NCI-H2196 treated with DMSO at 0.1 percent for 48 hours (cell line): ENCODE data around the gene KAT14.
"Not testable (repeated sequence)": the region's sequence is repeated elsewhere in the genome, so short reads cannot be mapped to it uniquely, and the experiment has no call there.

Experiments used
- DNase-seq: peaks from one replicate; lab custom pipeline; 2025; ENCODE audit not compliant: unreplicated experiment; lab: John Stamatoyannopoulos, UW

The KAT14 gene

DNA sequence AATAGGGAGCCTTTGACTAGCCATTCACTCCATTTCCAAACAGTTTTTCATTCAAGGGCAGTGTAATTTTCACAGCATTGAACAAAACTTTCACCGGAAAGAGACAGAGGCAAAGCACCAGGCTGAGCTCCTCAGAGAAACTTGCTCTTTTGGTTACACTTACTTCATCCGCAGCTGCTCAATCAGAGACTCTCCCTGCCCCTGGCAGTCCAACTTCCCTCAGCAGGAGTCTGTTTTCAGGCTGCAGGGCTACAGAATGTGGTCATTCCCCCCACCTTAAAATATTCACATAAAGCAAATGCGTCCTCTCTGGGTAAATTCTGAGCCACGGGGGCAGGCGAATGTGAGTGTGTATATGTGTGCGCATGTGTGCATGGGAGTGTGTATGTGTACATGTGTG lies 80.6 kb downstream of the KAT14 start:
- no peak for DNase-seq

DNA sequence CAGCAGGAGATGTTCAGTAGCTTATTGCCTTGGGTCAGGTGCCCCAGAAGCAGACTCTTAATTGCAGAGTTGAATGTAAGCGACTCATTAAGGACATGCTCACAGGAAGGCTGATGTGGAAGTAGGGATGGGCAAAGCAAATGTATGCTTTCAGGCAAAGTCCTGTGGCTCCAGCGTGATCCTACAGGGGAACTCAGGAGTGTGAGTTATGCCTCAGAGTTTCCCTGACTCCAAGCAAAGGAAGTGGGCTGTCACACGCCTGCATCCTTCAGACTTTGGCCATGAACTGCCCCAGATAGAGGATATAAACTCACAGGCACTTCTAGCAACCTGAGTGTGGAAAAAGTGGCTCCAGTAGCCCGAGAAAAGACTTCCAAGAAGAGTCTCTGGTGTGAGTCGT lies 85.7 kb downstream of the KAT14 start:
- DNase-seq: no peak

DNA sequence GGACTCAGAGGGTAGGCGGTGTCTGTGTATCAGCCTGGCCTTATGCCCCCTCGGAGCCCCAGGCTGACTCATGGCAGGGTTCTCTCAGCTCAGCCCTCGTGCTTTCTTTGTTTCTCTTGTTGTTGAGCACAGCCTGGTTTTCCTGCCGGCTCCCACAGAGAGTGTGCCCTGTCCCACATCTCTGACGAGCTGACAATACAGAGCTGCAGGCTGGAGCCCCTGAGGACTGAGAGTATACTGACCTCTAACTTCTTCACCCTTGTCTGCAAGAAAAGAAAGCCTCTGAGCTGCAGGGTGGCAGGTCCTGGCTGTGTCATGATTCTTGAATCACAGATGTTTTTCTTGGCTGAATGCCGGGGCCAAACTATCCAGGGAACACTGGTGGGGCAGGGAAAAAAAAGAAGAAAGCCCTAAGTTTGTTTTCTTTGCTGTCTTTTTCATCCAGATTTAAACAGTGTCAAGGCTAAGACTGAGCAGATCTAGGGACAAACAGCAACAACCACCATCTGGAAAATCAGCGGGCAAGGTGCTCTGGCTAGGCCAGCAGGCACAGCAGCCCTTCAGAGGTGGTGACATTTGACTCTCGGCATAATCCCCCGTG lies 87.4 kb downstream of the KAT14 start:
- no peak for DNase-seq

DNA sequence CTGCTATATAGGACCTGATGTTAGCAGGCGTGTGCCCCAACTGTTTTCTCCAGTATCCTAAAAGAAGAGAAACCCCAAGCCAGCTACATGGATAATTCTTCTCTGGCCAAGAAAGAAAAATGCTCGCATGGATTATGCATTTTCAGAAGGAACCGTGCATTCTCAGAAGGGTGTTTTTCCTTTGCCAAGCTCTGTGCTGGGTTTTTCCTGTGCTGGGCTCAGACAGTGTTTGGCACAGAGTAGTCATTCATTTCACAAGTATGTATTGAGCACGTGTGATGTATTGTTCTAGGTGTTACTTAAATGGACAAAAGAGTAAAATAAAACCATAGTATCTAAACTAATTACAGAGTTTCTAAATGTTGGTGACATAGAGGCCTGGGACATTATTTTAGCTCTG lies 88.0 kb downstream of the KAT14 start:
- no peak for DNase-seq

DNA sequence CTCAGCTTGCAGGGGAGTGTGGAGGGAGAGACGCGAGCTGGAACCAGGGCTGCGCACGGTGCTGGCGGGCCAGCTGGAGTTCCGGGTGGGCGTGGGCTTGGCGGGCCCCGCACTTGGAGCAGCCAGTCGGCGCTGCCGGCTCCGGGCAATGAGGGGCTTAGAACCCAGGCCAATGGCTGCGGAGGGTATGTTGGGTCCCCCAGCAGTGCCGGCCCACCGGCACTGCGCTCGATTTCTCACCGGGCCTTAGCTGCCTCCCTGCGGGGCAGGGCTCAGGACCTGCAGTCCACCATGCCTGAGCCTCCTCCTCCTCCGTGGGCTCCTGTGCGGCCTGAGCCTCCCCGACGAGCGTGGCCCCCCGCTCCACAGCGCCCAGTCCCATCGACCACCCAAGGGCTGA lies 89.1 kb downstream of the KAT14 start:
- not testable (repeated sequence) for DNase-seq

DNA sequence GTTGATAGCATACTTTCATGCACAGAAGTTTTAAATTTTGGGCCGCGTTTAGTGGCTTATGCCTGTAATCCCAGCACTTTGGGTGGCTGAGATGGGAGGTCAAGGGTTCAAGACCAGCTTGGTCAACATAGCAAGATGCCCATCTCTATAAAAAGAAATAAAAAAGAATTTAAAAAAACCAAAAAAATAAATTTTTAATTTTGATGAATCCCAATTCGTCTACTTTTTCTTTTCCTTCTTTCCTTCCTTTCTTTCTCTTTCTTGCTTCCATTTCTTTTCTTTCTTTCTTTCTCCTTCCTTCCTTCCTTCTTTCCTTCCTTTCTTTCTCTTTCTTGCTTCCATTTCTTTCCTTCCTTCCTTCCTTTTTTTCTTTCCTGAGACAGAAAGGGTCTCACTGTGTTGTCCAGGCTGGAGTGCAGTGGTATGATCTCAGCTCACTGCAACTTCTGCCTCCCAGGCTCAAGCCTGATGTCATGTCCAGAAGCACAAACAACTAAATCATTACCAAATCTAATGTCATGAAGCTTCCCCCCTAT lies 95.8 kb downstream of the KAT14 start:
- no peak for DNase-seq
